Heart left ventricle (tissue), 13 donors: ENCODE data around the gene CNOT3.

Experiments used
- CTCF ChIP-seq, 12 donors: fragments of 200-600 bp; sonication (generic) in 4 of 12; IDR thresholded peaks; one replicate each; pipeline versions ENCODE4 v1.5.0 to v1.8.0; 2018 to 2022; ENCODE audit warnings: antibody characterized with exemption in 12 of 12, mild to moderate bottlenecking in 5 of 12
- POLR2A ChIP-seq, 2 donors: fragments of 450-650 bp; IDR thresholded peaks; one replicate each; pipeline ENCODE4 v1.6.1; 2017; ENCODE audit warnings: antibody characterized with exemption in 2 of 2, mild to moderate bottlenecking in 2 of 2, moderate library complexity in 2 of 2
- donor health status: ischemic (EF 13 %, LVEDD 7.1; RV severe dilation, severe dysfunction).
- donor health status: DM: no; HTN: yes; CAD: no.
- donor health status: DM: no; HTN: no; CAD: no.
- donor health status: ischemic (EF 25% LVEDD 6.9; RV normal size, moderate dysfunction).
- donor health status: ischemic (EF 25% LVEDD 5.7; RV mildly dilated, moderate dysfunction).
- donor health status: ischemic (EF 35%, LVEDD 5.7; RV mildly dilated, moderate dysfunction).
- donor health status: nonischemic (EF 11% LVEDD 7.7; RV severe dilation, severe dysfunction).
- donor health status: DM: yes; HTN: yes; CAD: no.
- donor health status: PGD.
- donor health status: ischemic (EF 29% LVEDD 5.4; RV normal size, mild dysfunction).
- donor health status: nonischemic (EF 23%, LVEDD 6.1; RV moderate dilation, normal function).

- no peak for TF ChIP-seq POLR2A (IDR thresholded peaks at IDR 0.05)
- no peak for TF ChIP-seq CTCF (IDR thresholded peaks at IDR 0.05)
Measured at GRCh38 chr19:54155694-54156093, 18.1 kb downstream of the CNOT3 start.
